ENCODE data around the gene KCNC3.
A peak's percentile ranks its signal among the peaks of the same experiment; 100 is the strongest.

The KCNC3 gene

DNA sequence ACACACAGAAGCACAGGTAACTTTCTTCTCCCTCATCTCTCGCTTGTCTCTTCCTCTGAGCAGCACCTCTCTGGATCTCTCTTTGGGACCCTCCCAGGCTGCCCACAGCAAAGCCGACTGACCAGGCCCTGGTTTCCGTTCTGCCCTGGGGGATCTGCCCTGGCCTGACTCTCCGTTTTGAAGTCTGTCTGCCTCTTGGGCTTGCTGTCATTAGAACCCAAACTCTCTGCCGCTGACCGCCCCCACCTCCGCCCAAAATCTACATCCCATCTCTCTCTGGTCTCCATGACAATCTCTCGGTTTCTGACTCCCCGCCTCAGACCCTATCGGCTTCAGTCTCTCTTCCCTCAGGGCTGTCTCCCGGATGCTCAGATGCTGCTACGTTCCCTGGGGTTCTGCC lies 6.9 kb downstream of the KCNC3 start:
- CTCF ChIA-PET = interaction anchor here (0.6 kb wide), 1 partner anchor 29 kb away, joined by 3 read pairs; no protein-coding TSS in a partner anchor

DNA sequence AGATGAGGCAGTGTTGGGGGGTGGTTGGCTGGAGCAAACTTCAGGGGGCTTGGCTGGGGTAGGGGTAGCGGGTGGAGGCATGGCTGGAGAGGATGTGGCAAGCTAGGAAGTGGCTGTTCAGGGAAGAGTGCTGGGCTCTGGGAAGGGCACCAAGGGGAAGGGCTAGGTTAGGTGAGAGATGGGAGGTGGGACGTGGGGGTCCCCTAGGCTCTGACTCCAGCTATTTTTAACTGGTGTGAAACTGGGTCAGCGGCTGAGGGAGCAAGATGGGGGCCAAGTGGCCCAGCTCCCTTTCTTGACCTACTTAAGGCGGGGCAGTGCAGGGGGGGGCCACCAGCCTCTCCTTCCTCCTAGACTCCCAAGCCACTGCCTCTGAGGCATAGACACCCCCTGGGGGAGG lies 7.3 kb downstream of the KCNC3 start:
- Histone ChIP-seq H3K4me1 (ENCODE audit: control insufficient read depth, insufficient read depth, low read length) (no peaks in the 10 kb centered on the region), H3K27ac (ENCODE audit: extremely low read depth, low read depth, low read length) (no peak overlapping the region), H3K4me3 (ENCODE audit: low read depth, low read length) (no peak overlapping the region), H3K9me3 (ENCODE audit: control insufficient read depth, insufficient read depth, low read depth, low read length) (no peaks in the 10 kb centered on the region), H3K36me3 (ENCODE audit: control insufficient read depth in 2 of 2, insufficient read depth in 1 of 2, low read length in 2 of 2) (peaks cover 0 to 6% of the 10 kb centered on the region in 2 experiments; a peak in 1 of 3 replicates)
- TF ChIP-seq, protein P1, sequence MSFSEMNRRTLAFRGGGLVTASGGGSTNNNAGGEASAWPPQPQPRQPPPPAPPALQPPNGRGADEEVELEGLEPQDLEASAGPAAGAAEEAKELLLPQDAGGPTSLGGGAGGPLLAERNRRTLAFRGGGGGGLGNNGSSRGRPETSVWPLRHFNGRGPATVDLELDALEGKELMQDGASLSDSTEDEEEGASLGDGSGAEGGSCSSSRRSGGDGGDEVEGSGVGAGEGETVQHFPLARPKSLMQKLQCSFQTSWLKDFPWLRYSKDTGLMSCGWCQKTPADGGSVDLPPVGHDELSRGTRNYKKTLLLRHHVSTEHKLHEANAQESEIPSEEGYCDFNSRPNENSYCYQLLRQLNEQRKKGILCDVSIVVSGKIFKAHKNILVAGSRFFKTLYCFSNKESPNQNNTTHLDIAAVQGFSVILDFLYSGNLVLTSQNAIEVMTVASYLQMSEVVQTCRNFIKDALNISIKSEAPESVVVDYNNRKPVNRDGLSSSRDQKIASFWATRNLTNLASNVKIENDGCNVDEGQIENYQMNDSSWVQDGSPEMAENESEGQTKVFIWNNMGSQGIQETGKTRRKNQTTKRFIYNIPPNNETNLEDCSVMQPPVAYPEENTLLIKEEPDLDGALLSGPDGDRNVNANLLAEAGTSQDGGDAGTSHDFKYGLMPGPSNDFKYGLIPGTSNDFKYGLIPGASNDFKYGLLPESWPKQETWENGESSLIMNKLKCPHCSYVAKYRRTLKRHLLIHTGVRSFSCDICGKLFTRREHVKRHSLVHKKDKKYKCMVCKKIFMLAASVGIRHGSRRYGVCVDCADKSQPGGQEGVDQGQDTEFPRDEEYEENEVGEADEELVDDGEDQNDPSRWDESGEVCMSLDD (tag by site-specific recombination; IDR thresholded peaks at IDR 0.05) = no peak
- TF ChIP-seq, protein P2, sequence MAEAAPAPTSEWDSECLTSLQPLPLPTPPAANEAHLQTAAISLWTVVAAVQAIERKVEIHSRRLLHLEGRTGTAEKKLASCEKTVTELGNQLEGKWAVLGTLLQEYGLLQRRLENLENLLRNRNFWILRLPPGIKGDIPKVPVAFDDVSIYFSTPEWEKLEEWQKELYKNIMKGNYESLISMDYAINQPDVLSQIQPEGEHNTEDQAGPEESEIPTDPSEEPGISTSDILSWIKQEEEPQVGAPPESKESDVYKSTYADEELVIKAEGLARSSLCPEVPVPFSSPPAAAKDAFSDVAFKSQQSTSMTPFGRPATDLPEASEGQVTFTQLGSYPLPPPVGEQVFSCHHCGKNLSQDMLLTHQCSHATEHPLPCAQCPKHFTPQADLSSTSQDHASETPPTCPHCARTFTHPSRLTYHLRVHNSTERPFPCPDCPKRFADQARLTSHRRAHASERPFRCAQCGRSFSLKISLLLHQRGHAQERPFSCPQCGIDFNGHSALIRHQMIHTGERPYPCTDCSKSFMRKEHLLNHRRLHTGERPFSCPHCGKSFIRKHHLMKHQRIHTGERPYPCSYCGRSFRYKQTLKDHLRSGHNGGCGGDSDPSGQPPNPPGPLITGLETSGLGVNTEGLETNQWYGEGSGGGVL (tag by site-specific recombination; IDR thresholded peaks at IDR 0.05) = no peak
- TF ChIP-seq ZNF223 (tag by site-specific recombination; IDR thresholded peaks at IDR 0.05) (no peak), OVOL3 (tag by site-specific recombination; IDR thresholded peaks at IDR 0.05) (no peak), ZNF394 (tag by site-specific recombination; IDR thresholded peaks at IDR 0.05; ENCODE audit: borderline replicate concordance) (no peak), ZNF140 (tag by site-specific recombination; IDR thresholded peaks at IDR 0.05) (no peak), ZNF112 (tag by site-specific recombination; IDR thresholded peaks at IDR 0.05) (no peak), IKZF3 (tag by site-specific recombination; IDR thresholded peaks at IDR 0.05) (no peak), ZNF654 (tag by site-specific recombination; IDR thresholded peaks at IDR 0.05; ENCODE audit: low read depth) (no peak), ZNF2 (tag by site-specific recombination; IDR thresholded peaks at IDR 0.05) (no peak), ZFP37 (tag by site-specific recombination; IDR thresholded peaks at IDR 0.05) (no peak), ZNF155 (tag by site-specific recombination; IDR thresholded peaks at IDR 0.05) (no peak)
- TF ChIP-seq, protein P3, sequence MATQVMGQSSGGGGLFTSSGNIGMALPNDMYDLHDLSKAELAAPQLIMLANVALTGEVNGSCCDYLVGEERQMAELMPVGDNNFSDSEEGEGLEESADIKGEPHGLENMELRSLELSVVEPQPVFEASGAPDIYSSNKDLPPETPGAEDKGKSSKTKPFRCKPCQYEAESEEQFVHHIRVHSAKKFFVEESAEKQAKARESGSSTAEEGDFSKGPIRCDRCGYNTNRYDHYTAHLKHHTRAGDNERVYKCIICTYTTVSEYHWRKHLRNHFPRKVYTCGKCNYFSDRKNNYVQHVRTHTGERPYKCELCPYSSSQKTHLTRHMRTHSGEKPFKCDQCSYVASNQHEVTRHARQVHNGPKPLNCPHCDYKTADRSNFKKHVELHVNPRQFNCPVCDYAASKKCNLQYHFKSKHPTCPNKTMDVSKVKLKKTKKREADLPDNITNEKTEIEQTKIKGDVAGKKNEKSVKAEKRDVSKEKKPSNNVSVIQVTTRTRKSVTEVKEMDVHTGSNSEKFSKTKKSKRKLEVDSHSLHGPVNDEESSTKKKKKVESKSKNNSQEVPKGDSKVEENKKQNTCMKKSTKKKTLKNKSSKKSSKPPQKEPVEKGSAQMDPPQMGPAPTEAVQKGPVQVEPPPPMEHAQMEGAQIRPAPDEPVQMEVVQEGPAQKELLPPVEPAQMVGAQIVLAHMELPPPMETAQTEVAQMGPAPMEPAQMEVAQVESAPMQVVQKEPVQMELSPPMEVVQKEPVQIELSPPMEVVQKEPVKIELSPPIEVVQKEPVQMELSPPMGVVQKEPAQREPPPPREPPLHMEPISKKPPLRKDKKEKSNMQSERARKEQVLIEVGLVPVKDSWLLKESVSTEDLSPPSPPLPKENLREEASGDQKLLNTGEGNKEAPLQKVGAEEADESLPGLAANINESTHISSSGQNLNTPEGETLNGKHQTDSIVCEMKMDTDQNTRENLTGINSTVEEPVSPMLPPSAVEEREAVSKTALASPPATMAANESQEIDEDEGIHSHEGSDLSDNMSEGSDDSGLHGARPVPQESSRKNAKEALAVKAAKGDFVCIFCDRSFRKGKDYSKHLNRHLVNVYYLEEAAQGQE (tag by site-specific recombination; IDR thresholded peaks at IDR 0.05) = no peak
- TF ChIP-seq, protein P4, sequence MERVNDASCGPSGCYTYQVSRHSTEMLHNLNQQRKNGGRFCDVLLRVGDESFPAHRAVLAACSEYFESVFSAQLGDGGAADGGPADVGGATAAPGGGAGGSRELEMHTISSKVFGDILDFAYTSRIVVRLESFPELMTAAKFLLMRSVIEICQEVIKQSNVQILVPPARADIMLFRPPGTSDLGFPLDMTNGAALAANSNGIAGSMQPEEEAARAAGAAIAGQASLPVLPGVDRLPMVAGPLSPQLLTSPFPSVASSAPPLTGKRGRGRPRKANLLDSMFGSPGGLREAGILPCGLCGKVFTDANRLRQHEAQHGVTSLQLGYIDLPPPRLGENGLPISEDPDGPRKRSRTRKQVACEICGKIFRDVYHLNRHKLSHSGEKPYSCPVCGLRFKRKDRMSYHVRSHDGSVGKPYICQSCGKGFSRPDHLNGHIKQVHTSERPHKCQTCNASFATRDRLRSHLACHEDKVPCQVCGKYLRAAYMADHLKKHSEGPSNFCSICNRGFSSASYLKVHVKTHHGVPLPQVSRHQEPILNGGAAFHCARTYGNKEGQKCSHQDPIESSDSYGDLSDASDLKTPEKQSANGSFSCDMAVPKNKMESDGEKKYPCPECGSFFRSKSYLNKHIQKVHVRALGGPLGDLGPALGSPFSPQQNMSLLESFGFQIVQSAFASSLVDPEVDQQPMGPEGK (tag by site-specific recombination; IDR thresholded peaks at IDR 0.05) = no peak
- TF ChIP-seq, protein P5, sequence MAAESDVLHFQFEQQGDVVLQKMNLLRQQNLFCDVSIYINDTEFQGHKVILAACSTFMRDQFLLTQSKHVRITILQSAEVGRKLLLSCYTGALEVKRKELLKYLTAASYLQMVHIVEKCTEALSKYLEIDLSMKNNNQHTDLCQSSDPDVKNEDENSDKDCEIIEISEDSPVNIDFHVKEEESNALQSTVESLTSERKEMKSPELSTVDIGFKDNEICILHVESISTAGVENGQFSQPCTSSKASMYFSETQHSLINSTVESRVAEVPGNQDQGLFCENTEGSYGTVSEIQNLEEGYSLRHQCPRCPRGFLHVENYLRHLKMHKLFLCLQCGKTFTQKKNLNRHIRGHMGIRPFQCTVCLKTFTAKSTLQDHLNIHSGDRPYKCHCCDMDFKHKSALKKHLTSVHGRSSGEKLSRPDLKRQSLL (tag by site-specific recombination; IDR thresholded peaks at IDR 0.05) = no peak
- ChIA-PET CTCF (interaction anchor here (0.6 to 0.8 kb wide), 2 partner anchors 29 to 139 kb away, joined by 3 to 5 read pairs; no protein-coding TSS in a partner anchor), POLR2A (no interaction called here)

More for the DNA sequence above, 6.9 kb downstream of the KCNC3 start:
- Histone ChIP-seq H3K9me3 (ENCODE audit: control insufficient read depth, insufficient read depth, low read depth, low read length) (no peaks in the 10 kb centered on the region), H3K36me3 (ENCODE audit: control insufficient read depth in 2 of 2, insufficient read depth in 1 of 2, low read length in 2 of 2) (peaks cover 0 to 6% of the 10 kb centered on the region in 2 experiments; a peak in 1 of 3 replicates), H3K4me3 (ENCODE audit: low read depth, low read length) (no peak overlapping the region), H3K27ac (ENCODE audit: extremely low read depth, low read depth, low read length) (no peak overlapping the region), H3K4me1 (ENCODE audit: control insufficient read depth, insufficient read depth, low read length) (no peaks in the 10 kb centered on the region)
- TF ChIP-seq GLIS2 (tag by site-specific recombination; IDR thresholded peaks at IDR 0.05) = peak; percentile 45; the same call in 1 of the 2 replicates
- no peak for TF ChIP-seq ZNF132 (tag by site-specific recombination; IDR thresholded peaks at IDR 0.05; ENCODE audit: borderline replicate concordance)
- POLR2A ChIA-PET = no interaction called here

Data from HEK293 (cell line).